HG02884 (cell line): ENCODE data around the gene C1orf87.

Source experiments
- ATAC-seq: cut with Tn5 transposase; IDR thresholded peaks from one replicate; pipeline ENCODE4 v1.9.1; 2021; ENCODE audit warnings: mild to moderate bottlenecking, moderate library complexity; ENCODE audit not compliant: unreplicated experiment

C1orf87 gene

GRCh38 chr1:60065199-60065598 is 8.4 kb downstream of the C1orf87 start:
- ATAC-seq = no peak

- ATAC-seq = no peak
Measured at GRCh38 chr1:60063561-60063960, 10.0 kb downstream of the C1orf87 start.

DNA sequence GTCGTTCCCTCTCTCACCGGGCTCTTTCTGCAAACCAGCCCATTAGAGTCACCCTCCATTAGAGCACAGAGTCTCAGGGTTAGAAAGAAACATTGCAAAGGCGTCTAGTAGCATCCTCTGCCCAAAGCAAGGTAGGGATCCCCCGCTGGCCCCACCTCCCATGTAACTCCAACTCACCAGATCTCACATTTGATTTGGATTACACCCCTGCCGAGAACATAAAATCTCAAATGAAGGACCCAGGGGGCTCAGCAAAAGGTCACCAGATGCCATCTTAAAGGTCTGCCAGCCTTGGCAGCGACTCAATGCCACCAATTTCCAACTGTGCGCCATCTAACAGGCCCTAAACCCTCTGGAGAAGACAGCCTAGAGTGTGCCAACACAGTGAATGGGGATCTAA is 14.1 kb downstream of the C1orf87 start:
- ATAC-seq = no peak

DNA sequence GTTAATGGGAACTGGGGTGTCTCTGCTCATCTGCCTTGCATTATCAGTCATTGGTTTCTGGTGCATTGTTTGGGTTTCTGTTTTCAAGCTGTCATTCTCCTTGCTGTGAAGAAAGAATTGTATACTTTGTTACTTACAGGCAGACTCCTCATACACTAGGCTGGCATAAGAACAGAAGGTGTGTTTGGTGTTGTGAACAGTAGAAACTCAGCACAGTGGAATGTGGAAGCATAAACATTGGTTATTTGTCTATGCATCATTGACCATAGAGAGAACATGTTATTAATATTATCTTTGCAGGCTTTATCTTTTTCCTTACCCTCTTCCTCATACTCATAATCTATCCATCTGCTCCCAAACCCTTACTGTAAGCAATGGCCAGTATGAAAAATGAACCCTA is 18.2 kb downstream of the C1orf87 start:
- ATAC-seq = no peak

DNA sequence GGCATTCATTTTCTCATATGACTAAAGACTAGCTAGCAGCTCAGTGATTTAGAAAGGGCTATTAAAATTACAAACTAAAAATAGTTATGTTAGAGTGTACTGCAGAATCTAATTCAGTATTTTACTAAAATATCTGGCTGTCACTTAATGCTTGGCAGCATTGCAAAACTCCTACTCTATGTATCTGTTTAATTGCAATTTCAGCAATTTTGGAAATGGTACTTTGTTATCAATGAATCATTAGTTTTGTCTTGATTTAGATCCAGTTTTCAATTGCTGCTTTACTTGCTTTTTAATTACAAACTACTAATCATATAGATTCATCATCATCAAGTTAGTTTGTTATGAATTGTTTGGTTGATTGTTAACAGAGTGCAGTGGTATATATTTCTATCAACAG is 19.2 kb downstream of the C1orf87 start:
- no peak for ATAC-seq

- ATAC-seq = no peak
Measured at GRCh38 chr1:60052601-60053000, 21.0 kb downstream of the C1orf87 start.

GRCh38 chr1:60051191-60051590 is 22.4 kb downstream of the C1orf87 start:
- ATAC-seq = no peak

DNA sequence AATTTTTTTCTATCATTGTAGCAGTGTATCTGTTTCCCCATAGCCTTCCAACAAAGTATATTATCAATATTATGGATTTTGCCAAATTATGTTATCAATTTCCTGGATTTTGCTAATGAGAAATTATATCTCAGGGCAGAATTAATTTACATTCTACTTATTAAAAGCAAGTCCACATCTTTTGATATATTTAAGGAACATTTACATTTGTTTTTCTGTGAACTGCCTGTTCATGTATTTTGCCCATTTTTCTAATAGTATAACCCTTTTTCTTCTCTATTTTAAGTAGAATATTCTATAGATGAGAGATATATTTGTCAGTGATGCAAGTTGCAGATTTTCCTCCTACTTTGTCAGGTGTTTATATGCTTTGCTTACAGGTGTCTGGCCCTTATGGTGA is 24.4 kb downstream of the C1orf87 start:
- no peak for ATAC-seq

DNA sequence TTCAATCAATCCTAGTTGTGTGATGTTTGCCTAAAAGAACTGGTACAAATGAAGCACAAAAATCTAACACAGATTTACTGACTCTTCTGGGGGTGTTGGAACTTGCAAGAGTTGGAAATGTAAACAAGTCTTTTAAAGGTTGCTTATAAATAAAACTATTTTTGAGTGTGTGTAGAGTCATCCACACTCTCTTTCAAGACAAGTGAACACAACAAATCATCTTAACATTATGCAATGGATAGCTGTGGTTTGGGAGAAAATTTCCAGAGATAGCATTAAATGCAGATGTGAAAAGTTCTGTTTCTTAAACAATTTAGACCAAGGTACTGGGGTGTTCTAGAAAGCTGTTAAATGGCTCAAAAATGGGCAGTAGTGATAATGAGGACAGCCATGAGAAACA is 28.7 kb downstream of the C1orf87 start:
- no peak for ATAC-seq

DNA sequence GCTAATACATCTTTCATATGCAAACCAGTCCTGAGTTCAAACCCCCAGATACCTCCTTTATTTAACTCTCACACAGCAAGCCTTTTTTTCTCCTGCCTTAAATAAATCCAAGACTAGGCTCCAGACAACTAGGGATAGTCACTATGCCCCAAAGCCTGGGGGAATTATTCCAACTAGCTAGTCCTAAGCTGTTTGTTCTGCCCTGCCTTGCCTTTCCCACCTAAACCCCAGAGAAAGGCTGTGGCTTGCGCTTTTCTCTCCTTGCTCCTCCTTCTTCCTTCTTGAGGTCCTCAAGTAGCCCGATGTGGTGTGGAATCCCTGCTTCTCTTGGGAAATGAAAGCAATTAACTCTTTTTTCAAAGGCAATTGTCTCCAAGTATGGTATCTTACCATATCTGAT is 31.8 kb downstream of the C1orf87 start:
- no peak for ATAC-seq

GRCh38 chr1:60037669-60038068 is 35.9 kb downstream of the C1orf87 start:
- ATAC-seq = no peak

GRCh38 chr1:60036856-60037460 is 36.6 kb downstream of the C1orf87 start:
- ATAC-seq = no peak

- ATAC-seq = no peak
Measured at GRCh38 chr1:60035921-60036320, 37.6 kb downstream of the C1orf87 start.

DNA sequence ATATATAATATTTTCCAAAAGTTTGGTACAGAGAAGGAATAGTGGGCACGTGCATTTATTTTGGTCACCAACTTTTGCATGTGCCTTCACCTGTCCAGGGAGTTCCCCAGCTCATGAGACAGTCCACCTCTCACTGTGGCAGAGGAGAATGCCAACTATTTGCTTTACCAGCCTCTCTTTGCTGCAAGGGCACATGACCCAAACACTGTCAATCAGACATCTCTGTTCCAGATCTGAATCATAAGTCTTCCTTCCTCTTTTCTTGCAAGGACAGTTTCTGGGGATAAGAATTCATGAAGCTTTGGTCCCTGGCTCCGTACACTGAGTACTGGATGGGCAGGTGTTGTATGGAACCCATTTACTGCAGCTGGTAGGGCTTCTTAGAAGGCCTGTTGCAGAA is 38.6 kb downstream of the C1orf87 start:
- no peak for ATAC-seq

GRCh38 chr1:60033066-60033465 is 40.5 kb downstream of the C1orf87 start:
- ATAC-seq = no peak

DNA sequence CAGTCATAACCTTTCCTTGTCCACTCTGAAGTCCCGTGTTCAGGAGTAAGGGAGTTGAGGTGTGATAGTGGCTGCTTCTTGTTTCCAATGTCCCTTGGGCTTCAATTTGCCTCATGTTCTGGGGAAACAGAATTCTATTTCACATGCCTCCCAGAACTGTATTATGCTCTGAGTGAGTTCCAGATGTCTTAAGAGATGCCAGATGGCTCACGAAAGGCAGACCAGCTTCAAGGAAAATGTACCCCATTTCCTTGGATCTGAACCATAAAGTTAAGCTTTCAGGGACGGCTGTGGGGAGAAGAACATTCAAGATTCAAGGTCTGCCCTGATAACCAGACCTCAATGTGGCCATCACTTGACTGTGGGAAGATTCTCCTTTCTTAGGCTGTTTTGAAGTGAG is 42.4 kb downstream of the C1orf87 start:
- no peak for ATAC-seq

DNA sequence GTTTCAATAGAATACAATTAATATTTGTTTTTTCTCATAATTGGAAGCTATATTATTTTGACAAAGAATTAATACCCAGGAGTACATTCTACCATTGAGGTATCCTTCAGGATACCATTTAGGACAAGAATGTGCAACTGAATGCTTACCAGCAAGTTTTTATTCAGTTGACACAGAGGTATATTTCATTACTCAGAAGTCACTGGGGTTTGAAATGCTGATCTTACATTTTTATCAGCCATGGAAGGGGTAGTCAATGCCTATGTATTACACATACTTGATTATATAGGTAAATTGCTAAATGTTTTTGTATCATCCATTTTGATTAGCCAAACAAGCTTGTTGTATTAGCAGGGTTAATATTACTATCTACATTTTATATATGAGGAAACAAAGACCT is 48.0 kb downstream of the C1orf87 start:
- ATAC-seq = no peak

DNA sequence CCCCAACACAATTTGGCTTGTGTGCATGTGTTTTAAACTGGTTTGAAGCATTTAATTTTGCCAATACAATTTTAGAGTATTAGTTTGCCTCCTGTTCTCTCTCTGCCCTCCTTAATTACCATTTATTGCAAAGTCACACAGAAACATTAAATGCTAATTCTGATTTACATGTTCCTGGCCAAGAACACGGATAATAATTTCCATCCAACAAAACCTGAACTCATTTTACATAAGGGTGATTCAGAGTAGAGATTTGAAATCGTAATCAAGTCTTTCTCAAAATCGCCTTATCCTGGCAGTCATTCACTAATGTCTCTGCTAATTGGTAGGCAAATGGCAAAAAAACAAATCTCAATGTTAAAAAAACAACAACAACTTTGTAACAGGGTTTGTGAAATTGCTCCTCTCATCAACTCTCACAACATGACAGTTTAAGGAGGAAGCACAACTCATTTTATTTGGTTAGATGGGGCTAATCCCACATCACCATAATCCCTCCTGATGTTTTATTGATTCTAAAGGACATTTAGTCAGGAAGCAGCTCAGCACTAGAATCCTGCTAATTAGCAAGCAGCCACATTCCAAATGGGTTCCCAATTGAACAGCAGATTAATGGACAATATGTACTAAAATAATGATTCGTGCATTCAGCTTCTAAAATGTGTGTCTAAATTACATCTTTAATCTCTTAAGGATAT is 55.9 kb downstream of the C1orf87 start:
- ATAC-seq = no peak

DNA sequence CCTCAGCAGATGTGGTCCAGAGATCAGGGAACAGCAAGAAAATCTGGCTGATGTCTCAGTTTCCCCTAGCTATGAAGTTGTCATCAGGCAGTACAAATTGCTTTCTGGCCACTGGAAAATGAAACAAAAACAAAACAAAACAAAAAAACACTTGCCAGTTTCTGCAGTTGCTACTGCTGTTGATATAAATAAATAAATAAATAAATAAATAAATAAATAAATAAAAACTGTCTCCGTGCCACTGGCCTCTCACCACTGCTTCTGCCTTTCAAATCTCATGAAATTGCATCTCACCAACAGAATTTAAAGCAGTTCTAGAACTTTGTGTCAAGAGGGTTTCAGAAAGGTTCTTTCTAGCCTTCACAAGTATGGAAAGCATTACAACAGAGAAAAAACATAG is 62.9 kb downstream of the C1orf87 start:
- ATAC-seq = no peak

DNA sequence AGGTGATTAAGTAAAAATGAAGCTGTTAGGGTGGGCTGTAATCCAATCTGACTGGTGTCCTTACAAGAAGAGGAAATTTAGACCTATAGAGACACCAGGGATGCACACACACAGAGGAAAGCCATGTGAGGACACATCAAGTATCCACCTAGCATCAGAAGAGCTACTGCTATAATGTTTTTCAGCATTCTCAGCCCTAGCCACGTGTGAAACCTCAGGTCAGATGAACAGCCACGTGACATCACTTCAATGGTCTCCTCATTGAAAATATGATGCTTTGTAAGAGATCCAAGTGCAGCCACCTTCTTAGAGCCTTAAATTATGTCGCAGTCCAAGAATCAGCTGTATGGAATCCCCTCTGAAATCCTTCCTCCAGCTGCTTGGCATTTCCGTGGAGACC is 65.1 kb downstream of the C1orf87 start:
- no peak for ATAC-seq

- no peak for ATAC-seq
Measured at GRCh38 chr1:60000625-60001024, 72.9 kb downstream of the C1orf87 start.

DNA sequence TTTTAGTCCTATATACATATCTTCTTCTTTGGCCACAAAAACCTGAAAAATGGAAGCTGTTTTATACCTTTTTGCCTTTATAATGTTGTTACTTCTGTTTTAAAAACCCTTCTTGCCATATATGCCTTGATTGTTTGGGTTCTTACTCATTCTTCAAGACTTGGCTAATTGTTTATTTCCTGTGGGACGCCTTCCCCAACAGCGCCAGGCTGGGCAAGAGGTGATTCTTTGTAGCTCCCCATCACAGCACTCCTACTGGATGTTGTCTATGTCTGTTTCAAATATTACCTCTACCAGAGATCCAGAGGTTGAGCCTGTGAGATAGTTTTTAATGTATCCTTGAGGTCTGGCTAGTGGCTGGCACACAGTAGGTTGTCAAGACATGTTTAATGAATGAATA is 73.8 kb downstream of the C1orf87 start:
- no peak for ATAC-seq

DNA sequence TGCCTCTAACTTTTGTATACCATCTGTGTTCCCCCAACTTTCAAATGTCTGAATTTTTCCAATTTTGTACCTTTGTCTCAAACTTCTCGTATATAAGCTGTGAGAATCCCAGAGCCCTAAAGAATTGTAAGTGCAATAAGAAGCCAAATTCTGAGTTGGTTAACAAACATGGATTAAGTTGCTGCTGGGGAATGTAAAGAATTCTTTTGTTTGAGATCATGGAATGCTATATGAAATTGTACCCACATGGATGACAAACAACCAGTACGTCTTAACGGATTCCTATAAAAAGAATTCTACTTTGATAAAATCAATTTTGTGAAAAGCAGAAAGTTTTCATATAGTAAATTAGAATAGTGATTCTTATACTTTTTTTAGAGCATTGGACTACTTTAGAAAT is 74.6 kb downstream of the C1orf87 start:
- no peak for ATAC-seq
